H1 (cell line): ENCODE results near the gene WDR26.
"Not testable (repeated sequence)": the region's sequence is repeated elsewhere in the genome, so short reads cannot be mapped to it uniquely, and the experiment has no call there.

Experiments used
- ASH2L ChIP-seq: fragments of 200-600, 300-600 bp; sonication (generic); IDR thresholded peaks from one replicate; pipeline ENCODE4 v1.7.1; 2017; ENCODE audit warnings: low read length
- EGR1 ChIP-seq: IDR thresholded peaks from 2 replicates; pipeline ENCODE4 v1.6.1; 2011; ENCODE audit warnings: low read depth, low read length, borderline replicate concordance
- TF ChIP-seq, protein P1 (sequence below), 3 experiments: IDR thresholded peaks; 1 replicate in 2 of 3; 2 replicates in 1 of 3; pipeline versions ENCODE4 v1.5.1 to v1.6.1; 2011; ENCODE audit warnings: low read length in 3 of 3, mild to moderate bottlenecking in 3 of 3, inconsistent platforms in 2 of 3, low read depth in 1 of 3, moderate library complexity in 1 of 3; ENCODE audit not compliant: insufficient read depth in 1 of 3; ENCODE audit errors: control extremely low read depth in 1 of 3

- not testable (repeated sequence) for TF ChIP-seq ASH2L, EGR1
- TF ChIP-seq, protein P1, sequence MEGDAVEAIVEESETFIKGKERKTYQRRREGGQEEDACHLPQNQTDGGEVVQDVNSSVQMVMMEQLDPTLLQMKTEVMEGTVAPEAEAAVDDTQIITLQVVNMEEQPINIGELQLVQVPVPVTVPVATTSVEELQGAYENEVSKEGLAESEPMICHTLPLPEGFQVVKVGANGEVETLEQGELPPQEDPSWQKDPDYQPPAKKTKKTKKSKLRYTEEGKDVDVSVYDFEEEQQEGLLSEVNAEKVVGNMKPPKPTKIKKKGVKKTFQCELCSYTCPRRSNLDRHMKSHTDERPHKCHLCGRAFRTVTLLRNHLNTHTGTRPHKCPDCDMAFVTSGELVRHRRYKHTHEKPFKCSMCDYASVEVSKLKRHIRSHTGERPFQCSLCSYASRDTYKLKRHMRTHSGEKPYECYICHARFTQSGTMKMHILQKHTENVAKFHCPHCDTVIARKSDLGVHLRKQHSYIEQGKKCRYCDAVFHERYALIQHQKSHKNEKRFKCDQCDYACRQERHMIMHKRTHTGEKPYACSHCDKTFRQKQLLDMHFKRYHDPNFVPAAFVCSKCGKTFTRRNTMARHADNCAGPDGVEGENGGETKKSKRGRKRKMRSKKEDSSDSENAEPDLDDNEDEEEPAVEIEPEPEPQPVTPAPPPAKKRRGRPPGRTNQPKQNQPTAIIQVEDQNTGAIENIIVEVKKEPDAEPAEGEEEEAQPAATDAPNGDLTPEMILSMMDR (IDR thresholded peaks at IDR 0.05; ENCODE audit: control extremely low read depth in 1 of 3, insufficient read depth in 1 of 3, low read depth in 1 of 3, low read length in 3 of 3), result not testable (repeated sequence)
Observed at GRCh38 chr1:224480200-224480599, 45.6 kb upstream of the WDR26 start.
